Activated T-cell treated with anti-CD3 and anti-CD28 coated beads, Interleukin-2, amount 50 U/mL, for 72 hours (primary cell): Measurements from ENCODE around the gene TSHZ2. TPM values are rescaled to one million over a fixed set of nuclear protein-coding genes. Genes with fewer than 3 reads are reported as not detected.

Source experiments
- ATAC-seq, 2 donors: fragments of 150-1000 bp; cut with Tn5 transposase; replicated peaks in 1 of 2; 2 replicates each; pipeline ENCODE4 v1.10.0; 2021; ENCODE audit warnings: moderate library complexity in 2 of 2, mild to moderate bottlenecking in 1 of 2
- DNase-seq, 2 donors: peaks; one replicate each; pipeline ENCODE4 v3.0.0; 2021 to 2022; ENCODE audit warnings: mixed read lengths in 1 of 2
- H3K27ac Mint-ChIP-seq: one replicate; pipeline ENCODE4 v1.8.0; 2022; ENCODE audit warnings: mild to moderate bottlenecking, moderate library complexity, mixed read lengths
- H3K27me3 Mint-ChIP-seq: one replicate; pipeline ENCODE4 v1.8.0; 2022; ENCODE audit warnings: low read depth, mixed read lengths
- H3K36me3 Mint-ChIP-seq, 2 donors: one replicate each; pipeline ENCODE4 v1.8.0; 2022; ENCODE audit warnings: mixed read lengths in 2 of 2, mild to moderate bottlenecking in 1 of 2; ENCODE audit not compliant: insufficient read depth in 2 of 2
- H3K4me1 Mint-ChIP-seq: one replicate; pipeline ENCODE4 v1.8.0; 2022; ENCODE audit warnings: low read depth, mixed read lengths
- H3K4me3 Mint-ChIP-seq, 2 donors: one replicate each; pipeline ENCODE4 v1.8.0; 2022; ENCODE audit warnings: mild to moderate bottlenecking in 2 of 2, mixed read lengths in 2 of 2, moderate library complexity in 2 of 2
- H3K9me3 Mint-ChIP-seq, 2 donors: one replicate each; pipeline ENCODE4 v1.8.0; 2022; ENCODE audit warnings: mixed read lengths in 2 of 2
- total RNA-seq, 2 donors: library from RNA; stranded (reverse); gene quantifications; one replicate each; pipeline ENCODE4 v1.2.3, GENCODE V29; 2022

Gene TSHZ2
- total RNA-seq, 2 donors from 2014 or later: 29.3 to 56.7 TPM

DNA sequence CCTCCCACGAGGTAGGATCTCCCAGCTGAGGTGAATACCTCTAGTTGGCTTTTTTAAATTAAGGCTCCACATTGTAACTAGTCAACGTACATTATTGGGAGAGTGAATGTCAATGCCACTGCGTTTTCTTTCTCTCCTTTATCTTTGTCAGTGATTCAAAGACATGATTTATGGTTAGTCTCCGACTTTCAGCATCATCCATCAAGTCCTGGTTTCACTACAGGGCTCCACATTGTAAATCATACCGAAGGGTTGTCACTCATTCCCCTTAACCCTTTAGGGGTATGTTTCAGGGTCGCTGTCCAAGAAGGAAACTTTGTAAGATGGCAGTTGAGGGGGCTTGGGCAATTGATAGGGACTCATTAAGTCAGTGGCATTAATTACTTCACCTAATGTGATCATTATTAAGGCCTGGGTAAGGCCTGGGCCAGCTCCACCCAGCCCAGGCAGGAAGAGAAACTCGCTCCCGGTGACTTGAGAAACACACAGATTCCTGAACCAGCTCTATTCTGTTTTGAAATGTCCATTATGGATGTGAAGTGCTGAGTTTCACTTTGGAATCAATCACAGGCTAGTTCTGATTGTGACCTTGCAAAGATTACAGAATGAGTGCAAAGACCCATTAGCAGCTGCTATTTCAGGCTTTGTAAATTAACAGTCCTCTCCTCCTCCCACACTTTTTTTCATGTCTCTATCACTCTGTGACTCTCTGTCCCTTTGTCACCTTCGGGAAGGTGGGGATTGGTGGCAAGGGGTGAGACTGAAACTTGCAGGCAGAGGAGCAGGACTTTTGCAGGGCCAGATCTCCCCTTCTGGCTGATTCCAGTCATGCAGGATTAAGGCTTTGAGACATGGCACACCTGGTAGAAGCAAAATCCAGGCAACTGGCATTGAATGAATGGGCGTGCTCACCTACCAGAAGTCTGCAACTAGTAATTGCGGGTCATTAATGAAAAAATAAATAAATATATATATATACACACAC, 222.4 kb downstream of the TSHZ2 start:
- no peaks in the 10 kb centered on the region for H3K36me3 Mint-ChIP-seq
- no peaks in the 10 kb centered on the region for H3K9me3 Mint-ChIP-seq
- peaks cover 5% of the 10 kb centered on the region for H3K27me3 Mint-ChIP-seq
- no peak for ATAC-seq
- no peak overlapping the region for H3K27ac Mint-ChIP-seq
- no peak overlapping the region for H3K4me3 Mint-ChIP-seq
- no peak for DNase-seq
- peaks cover 6% of the 10 kb centered on the region for H3K4me1 Mint-ChIP-seq

DNA sequence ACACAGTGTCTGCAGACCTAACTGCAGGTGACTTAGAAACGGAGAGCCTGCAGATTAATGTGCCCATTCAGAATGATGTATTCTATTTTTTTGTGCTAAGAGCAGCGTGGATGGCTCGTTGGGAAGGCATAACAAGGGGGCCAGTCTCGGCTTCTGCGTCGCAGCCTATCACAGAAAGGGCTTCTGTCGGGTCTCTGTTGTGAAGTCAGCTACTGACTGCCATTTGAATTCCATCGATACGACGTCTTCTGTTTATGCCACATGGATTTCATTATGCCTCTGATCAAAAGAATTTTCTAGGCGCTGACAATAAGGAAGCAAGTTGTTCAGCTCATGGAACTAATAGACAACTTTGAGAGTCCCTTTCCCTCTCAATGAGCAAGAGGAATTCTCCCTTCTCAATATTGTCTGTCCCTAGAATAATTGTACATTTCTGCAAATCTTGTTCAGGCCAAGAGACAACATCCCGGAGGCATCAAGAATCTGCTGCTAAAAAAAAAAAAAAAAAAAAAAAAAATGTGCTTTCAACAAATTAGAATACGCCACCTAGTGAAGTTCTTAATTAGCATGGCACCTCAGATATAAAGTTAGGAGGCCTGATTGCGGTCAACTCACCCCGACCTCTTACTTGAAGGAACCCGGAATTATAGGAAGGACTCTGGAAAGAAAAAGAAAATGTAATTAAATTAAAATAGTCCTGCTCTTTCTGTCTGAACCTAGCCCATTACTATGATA, 223.9 kb downstream of the TSHZ2 start:
- H3K4me1 Mint-ChIP-seq: peaks cover 6% of the 10 kb centered on the region
- no peaks in the 10 kb centered on the region for H3K36me3 Mint-ChIP-seq
- DNase-seq (no peak), ATAC-seq (no peak)
- no peak overlapping the region for H3K27ac Mint-ChIP-seq
- H3K9me3 Mint-ChIP-seq: no peaks in the 10 kb centered on the region
- peaks cover 5% of the 10 kb centered on the region for H3K27me3 Mint-ChIP-seq
- H3K4me3 Mint-ChIP-seq: no peak overlapping the region

DNA sequence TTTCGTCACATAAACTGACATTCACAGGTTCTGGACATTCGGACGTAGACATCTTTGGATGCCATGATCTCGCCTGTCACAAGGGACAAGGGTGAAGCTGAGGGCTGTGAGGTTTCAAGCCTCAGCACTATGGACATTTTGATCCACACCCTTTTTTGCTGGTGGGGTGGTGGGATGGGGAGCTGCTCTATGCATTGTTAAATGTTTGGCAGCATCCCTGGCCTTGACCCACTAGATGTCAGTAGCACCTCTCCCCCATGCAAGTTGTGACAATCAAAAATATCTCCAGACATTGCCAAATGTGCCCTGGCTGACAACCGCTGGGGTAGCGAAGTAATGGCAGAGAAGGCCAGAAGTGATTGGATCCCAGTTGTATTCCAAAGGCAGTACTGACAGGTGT, 229.4 kb downstream of the TSHZ2 start:
- no peak overlapping the region for H3K27ac Mint-ChIP-seq
- no peak overlapping the region for H3K4me3 Mint-ChIP-seq
- ATAC-seq (no peak), DNase-seq (no peak)
- H3K36me3 Mint-ChIP-seq: no peaks in the 10 kb centered on the region
- no peaks in the 10 kb centered on the region for H3K9me3 Mint-ChIP-seq
- H3K4me1 Mint-ChIP-seq: peaks cover 7% of the 10 kb centered on the region
- H3K27me3 Mint-ChIP-seq: no peaks in the 10 kb centered on the region

DNA sequence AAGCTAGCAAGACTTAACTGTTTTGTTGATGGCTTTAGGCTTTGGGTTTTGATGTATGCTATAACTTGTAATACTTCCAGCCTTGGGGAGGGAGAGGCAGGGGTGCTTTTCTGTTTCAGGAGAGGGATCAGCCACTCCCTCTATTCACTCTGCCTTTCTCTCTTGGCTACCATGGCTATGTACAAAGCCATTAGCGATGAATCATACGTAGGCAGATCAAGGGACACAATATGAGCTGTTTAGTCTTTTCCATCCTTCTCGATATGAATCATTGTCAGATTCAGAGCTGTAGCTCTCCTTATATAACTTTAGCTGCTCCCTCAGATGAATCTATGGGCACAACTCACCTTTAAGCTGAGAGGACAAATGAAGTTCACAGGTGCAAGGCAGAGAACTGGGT, 230.6 kb downstream of the TSHZ2 start:
- Mint-ChIP-seq H3K4me1 (peaks cover 10% of the 10 kb centered on the region), H3K9me3 (no peaks in the 10 kb centered on the region), H3K27me3 (no peaks in the 10 kb centered on the region), H3K36me3 (no peaks in the 10 kb centered on the region), H3K27ac (no peak overlapping the region), H3K4me3 (peak overlapping the region in 1 of 2 donors; percentile 23)
- ATAC-seq (peak; percentile 80 to 94), DNase-seq (no peak)

DNA sequence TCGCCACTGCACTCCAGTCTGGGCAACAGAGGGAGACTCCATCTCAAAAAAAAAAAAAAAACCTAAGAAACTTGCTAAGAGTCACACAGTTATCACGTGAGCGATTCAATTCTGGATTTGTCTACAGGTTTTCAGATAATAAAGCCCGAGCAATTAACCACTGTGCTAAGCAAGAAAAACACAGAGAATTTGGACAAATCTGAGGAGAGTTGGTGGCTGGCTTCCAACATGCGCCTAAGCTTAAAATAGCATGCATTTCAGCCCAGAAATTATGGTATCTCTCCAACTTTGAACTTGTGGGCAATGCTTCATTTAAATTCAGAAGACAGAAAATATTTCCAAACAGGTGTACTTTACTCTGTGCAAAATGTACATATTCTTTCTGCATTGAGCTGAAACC, 232.9 kb downstream of the TSHZ2 start:
- Mint-ChIP-seq H3K9me3 (no peaks in the 10 kb centered on the region), H3K36me3 (no peaks in the 10 kb centered on the region), H3K4me1 (peaks cover 24% of the 10 kb centered on the region), H3K27ac (no peak overlapping the region), H3K27me3 (no peaks in the 10 kb centered on the region), H3K4me3 (no peak overlapping the region)
- DNase-seq (no peak), ATAC-seq (no peak)

DNA sequence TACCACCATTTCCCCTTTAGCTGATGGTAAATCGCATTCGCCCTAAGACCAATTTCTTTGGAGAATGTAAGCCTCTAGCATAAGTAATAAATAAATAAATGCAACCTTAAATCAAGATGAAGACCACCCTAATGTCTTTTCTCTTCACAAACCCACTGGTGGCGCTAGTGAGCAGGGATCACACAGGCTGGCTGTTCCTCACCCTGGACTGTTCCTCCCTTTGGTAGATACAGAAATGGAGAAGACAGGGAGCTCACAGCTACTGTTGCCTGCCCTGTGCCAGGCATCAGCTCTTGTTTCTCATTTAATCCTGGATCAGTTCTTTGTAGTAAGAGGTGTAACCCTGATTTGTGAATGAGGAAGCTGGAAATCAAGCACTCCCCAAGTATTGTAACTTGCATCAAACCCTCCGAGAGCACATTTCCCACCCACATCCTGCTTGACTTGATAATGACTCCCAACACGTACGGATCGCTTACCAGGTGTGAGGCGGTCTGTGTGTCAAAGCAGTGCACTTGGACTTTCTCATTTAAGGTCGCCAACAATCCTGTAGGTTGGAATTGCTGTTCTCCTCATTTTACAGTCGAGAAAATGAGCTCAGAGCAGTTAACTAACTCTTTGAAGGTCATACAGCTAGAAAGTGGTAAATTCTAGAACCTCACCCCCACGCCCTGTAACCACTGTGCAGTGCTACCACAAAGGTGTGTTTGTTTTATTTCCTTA, 236.1 kb downstream of the TSHZ2 start:
- H3K4me1 Mint-ChIP-seq: peaks cover 16% of the 10 kb centered on the region
- ATAC-seq (peak; percentile 73 to 79), DNase-seq (peak; percentile 17 to 19)
- H3K27me3 Mint-ChIP-seq: no peaks in the 10 kb centered on the region
- no peaks in the 10 kb centered on the region for H3K9me3 Mint-ChIP-seq
- H3K36me3 Mint-ChIP-seq: no peaks in the 10 kb centered on the region
- H3K4me3 Mint-ChIP-seq: peak overlapping the region; percentile 1 to 76
- peak overlapping the region; percentile 54 for H3K27ac Mint-ChIP-seq

DNA sequence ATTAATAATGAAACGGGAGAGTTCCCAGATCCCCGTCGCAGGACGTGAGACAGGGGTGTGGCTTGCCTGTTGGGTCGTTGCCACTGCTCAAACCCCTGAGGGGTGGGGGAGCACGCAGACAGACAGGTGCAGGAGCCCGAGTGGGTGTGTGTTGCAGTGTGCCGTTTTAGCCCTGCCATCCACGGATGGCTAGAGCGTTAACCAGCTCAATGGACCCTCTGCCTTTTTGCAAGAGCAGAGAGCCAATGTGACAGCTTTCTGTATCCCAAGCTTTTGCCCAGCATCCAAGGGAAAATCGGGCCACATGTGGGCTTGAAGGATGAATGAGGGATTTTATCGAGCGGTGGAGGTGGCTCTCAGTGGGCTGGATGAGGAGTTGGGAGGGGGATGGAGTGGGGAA, 237.9 kb downstream of the TSHZ2 start:
- DNase-seq (no peak), ATAC-seq (no peak)
- no peaks in the 10 kb centered on the region for H3K36me3 Mint-ChIP-seq
- no peak overlapping the region for H3K27ac Mint-ChIP-seq
- H3K4me3 Mint-ChIP-seq: no peak overlapping the region
- no peaks in the 10 kb centered on the region for H3K9me3 Mint-ChIP-seq
- H3K27me3 Mint-ChIP-seq: no peaks in the 10 kb centered on the region
- peaks cover 20% of the 10 kb centered on the region for H3K4me1 Mint-ChIP-seq

DNA sequence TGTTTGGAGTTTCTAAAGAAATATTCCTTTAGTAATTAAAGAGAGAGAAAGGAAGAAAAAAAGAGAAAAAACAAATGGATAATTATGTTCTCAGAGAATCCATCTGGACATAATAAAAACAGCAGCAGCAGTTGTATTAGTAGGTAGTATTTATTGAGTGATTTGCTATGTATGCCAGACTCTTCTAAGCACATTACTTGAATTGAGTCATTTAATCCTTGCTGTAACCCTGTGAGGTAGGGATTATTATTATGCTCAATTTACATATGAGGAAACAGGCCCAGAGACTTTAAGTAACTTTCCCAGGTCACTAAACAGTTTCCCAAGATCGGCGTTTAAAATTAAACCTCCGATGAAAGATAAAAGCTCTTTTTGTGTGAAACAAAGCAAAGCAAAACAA, 238.8 kb downstream of the TSHZ2 start:
- ATAC-seq (no peak), DNase-seq (no peak)
- no peak overlapping the region for H3K4me3 Mint-ChIP-seq
- no peaks in the 10 kb centered on the region for H3K36me3 Mint-ChIP-seq
- no peak overlapping the region for H3K27ac Mint-ChIP-seq
- no peaks in the 10 kb centered on the region for H3K9me3 Mint-ChIP-seq
- peaks cover 26% of the 10 kb centered on the region for H3K4me1 Mint-ChIP-seq
- no peaks in the 10 kb centered on the region for H3K27me3 Mint-ChIP-seq

DNA sequence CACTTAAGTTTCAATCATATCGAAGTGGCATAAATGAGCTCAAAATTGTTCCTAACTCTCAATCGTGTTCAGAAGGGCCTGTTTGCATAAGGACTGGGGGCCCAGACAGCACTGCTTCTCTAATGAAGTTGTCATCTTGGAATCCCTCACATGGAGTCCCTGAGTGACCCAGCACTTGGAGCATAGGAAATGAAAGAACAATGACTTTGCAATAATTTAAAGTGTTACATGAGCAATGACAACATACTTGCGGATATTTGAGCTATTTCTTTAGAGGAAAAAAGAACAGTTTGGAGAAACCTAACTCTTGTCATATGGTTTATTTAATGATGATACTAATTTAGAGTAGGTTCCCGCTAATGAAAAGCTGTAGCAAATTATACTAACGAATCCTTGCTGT, 239.9 kb downstream of the TSHZ2 start:
- H3K9me3 Mint-ChIP-seq: no peaks in the 10 kb centered on the region
- H3K36me3 Mint-ChIP-seq: no peaks in the 10 kb centered on the region
- ATAC-seq (no peak), DNase-seq (no peak)
- no peak overlapping the region for H3K27ac Mint-ChIP-seq
- peaks cover 36% of the 10 kb centered on the region for H3K4me1 Mint-ChIP-seq
- no peaks in the 10 kb centered on the region for H3K27me3 Mint-ChIP-seq
- H3K4me3 Mint-ChIP-seq: no peak overlapping the region

DNA sequence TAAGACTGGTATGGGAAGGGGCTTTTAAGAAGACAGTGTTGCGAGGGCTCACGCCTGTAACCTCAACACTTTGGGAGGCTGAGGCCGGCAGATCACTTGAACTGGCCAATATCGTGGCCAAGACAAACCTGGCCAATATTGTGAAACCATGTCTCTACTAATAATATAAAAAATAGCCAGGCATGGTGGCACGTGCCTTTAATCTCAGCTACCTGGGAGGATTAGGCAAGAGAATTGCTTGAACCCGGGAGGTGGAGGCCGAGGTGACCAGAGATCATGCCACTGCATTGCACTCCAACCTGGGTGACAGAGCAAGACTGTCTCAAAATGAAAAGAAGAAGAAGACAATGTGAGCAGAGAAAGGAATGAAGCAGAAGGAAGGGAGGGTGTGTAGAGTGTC, 242.2 kb downstream of the TSHZ2 start:
- no peak for DNase-seq
- H3K4me3 Mint-ChIP-seq: peak overlapping the region in 1 of 2 donors; percentile 13
- H3K36me3 Mint-ChIP-seq: no peaks in the 10 kb centered on the region
- H3K27me3 Mint-ChIP-seq: no peaks in the 10 kb centered on the region
- no peak for ATAC-seq
- H3K4me1 Mint-ChIP-seq: peaks cover 24% of the 10 kb centered on the region
- no peak overlapping the region for H3K27ac Mint-ChIP-seq
- H3K9me3 Mint-ChIP-seq: no peaks in the 10 kb centered on the region

DNA sequence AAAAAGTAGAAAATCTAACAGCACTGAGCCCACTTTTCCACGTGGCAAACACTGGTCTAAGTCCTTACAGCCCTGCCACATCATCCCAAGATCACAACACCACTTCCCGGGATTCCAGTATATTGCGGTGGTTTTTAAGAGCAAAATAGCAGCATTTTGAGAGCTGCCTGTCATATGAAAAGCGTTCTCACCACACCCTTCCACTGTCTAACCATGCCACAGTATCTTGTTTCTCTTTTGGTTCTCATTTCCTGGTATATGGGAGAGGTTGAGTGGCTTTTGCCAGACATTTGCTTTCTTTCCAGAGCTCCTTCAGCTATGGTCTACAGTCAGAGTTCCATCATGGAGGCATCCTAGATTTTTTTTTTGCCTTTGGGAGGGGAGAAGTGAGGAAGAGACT, 243.0 kb downstream of the TSHZ2 start:
- H3K4me1 Mint-ChIP-seq: peaks cover 24% of the 10 kb centered on the region

DNA sequence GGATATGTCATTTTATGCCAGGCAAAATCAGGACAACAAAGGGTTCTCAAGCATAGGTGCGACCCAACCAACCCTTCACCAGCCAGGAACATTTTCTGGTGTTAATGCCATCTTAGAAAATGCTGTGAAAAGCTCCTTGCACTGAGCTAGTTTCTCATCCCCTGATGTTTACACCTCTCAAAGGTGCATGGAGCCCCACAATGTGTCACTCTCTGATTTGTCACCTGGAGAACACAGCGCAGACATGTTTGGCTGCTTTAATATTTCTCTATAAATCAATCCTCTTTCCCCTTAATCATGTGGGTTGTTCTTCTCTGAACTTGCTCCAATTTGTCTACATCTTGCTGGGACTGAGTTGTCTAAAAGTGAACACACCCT, 244.3 kb downstream of the TSHZ2 start:
- Mint-ChIP-seq H3K36me3 (peaks cover 4 to 6% of the 10 kb centered on the region in 2 donors), H3K27ac (peak overlapping the region; percentile 72), H3K4me3 (peak overlapping the region; percentile 59 to 73), H3K27me3 (no peaks in the 10 kb centered on the region), H3K9me3 (peaks cover 3 to 4% of the 10 kb centered on the region in 2 donors), H3K4me1 (peaks cover 34% of the 10 kb centered on the region)
- DNase-seq: no peak
- peak; percentile 30 to 44 for ATAC-seq

More for the DNA sequence above, 243.0 kb downstream of the TSHZ2 start:
- Mint-ChIP-seq H3K9me3 (peaks cover 0 to 1% of the 10 kb centered on the region in 2 donors), H3K36me3 (peaks cover 1 to 2% of the 10 kb centered on the region in 2 donors), H3K27me3 (no peaks in the 10 kb centered on the region), H3K4me3 (peak overlapping the region in 1 of 2 donors; percentile 58), H3K27ac (peak overlapping the region; percentile 76)
- peak; percentile 67 to 74 for ATAC-seq
- peak in 1 of 2 donors; percentile 15 for DNase-seq
